ENCODE results near the gene C16orf54.
A peak's percentile ranks its signal among the peaks of the same experiment; 100 is the strongest.
"Not testable (repeated sequence)": the region's sequence is repeated elsewhere in the genome, so short reads cannot be mapped to it uniquely, and the experiment has no call there.

The C16orf54 gene

DNA sequence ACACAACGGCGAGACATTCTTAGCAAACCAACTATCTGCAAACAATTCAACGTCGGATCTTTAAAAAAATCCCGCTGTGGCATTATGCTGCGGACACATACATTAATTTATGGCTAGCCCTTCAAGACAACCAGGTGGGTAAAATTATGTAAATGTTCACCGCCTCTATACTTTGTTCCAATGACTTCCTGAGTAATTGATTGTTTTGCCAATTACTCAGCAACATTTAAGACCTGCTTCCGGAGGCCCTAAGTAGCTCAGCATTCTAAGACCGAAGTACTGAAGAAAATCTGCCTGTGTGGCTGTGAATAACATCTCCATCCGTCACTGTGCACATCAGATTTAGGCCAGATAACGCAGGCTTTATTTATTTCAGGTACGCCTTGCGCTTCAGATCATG is 43.5 kb downstream of the C16orf54 start:
- peak in 1 of 2 experiments; percentile 9 for DNase-seq

DNA sequence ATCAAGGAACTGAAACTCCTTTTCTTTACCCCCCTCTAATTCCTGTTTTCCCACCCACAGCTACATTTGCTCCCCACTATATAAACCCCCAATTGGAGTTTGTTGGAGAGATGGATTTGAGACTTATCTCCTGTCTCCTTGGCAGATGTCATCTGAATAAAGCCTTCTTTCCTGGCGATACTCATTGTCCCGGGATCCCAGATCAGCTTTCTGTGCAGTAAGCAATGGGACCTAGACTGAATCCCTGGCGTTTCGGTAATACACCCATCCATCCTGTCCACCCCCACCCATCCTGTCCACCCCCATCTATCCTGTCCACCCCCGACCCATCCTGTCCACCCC is 44.6 kb downstream of the C16orf54 start:
- no peak for DNase-seq

DNA sequence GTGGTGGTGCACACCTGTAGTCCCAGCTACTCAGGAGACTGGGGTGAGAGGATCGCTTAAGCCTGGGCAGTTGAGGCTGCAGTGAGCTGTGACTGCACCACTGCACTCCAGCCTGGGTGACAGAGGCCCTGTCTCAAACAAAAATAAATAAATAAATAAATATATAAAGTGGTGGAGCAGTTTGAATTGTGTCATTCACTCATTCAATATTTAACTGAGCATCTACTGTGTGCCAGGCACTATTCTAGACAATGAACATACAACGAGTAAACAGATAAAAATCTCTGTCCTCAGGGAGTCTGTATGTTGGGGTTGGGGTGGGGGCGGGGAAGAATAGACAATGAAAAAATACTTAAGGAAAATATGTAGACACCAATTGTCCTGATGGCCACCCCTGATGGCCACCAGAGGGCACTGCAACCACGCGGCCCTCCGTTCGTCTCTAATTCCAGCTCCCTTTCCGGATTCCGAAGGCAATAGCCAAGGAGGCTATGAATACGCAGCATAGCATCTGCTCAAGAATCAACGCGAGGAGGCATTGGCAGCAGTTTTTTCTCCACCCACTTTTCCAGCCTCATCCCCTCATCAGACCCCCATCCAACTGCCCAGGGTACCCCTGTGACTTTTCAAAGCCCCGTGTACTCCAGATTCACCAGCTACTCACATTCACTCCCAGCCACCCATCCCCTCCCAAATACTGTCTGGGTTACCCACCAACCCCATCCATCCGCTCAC is 45.4 kb downstream of the C16orf54 start:
- peak; percentile 76 to 80 for DNase-seq

DNA sequence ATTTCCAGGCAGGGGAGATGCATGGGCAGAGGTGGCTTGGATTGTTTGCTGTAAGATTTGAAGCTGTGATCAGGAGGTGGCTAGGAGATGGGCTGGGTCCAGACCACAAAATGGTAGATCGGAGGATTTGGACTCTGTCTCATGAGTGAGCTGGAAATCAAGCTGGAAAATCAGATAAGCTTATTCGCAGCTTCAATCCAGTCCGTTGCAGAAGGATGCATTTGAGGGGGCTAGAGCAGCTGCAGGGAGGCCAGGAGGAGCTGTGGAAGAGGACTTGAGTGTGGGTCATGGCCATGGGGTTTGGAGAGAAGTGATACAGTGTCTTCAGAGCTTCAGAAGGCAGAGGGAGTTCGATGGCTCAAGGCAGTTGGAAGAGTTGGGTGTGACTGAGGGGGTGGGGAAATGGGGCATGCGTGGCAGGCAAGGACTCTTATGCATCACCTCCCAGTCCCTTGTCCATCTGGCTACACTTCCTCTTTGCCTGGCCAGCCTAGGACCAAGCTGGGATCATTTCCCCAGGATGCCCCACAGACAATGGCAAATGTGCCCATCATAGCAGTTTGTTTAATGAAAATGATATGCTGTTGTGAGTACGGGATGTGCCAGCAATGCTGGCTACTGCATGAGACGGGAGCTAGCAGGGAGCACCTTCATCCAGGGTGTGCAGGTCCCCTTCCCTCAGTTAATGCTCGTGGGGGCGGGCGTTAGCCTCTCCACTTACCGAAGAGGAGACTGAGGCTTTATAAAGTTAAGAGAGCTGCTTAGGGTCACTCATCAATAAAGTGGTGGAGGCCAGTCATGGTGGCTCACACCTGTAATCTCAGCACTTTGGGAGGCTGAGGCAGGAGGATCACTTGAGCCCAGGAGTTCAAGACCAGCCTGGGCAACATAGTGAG is 46.2 kb downstream of the C16orf54 start:
- no peak for DNase-seq

DNA sequence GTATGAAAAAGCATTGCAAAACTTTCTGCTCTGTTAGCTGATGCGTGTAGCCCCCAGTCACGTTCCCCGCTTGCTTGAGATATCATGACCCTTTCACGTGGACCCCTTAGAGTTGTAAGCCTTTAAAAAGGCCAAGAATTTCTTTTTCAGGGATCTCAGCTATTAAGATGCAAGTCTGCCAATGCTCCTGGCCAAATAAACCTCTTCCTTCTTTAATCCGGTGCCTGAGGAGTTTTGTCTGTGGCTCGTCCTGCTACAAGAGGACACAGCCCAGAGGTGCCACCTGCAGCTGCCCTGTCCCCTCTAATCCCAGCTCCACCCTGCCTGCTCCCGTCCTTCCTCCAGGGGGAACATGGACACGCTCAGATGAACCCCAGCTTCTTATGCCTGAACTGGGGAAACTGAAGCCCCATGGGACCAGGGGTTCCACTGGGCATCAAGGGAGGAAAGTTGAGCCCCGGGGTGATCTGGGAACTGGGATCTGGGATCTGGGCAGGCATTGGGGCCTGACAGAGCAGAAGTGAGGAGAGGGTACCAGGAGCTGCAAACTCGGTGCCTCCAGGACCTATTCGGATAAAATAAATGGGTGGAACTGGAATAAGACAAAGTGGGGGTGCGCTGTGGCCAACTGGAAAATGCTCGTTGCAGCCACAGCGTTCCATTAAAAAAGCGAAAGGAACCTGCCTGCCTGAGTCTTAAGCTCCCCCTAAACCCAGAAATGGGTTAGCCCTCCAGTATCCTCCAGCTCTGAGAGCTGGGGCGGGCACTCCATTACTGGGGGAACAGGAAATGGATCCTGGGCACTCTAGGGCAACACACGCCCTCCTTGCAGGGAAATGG is 47.1 kb downstream of the C16orf54 start:
- DNase-seq = no peak

DNA sequence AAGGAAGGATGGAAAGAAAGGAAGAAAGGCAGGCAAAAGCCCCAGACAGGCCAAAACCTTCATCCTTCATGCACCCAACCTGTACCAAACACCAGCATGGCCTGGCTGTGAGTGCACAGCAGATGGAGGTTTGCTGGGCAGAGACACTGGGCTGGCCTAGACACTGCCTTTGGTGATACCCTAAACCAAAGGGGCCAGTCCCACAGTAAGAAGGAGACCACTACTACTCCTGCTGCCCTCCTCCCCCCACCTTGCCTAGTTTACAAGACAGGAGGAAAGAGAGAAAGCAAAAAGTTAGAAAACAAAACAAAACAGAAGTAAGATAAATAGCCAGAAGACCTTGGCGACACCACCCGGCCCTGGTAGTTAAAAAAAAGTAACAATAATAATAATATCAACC is 47.7 kb downstream of the C16orf54 start:
- no peak for DNase-seq

DNA sequence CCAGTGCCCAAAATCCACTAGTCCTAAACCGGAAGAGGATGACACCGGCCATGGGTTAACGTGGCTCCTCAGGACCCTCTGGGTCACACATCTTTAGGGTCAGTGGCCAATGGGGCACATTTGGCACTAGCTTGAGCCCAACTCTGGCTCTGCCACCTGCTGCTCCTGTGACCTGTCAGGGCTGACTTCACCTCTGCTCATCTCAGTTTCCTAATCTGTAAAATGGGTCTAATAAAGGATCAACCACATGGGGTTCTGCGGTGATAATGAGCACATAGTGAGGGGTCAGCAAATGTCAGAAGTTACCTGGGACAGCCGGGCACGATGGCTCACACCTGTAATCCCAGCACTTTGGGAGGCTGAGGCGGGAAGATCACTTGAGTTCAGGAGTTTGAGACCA is 48.4 kb downstream of the C16orf54 start:
- no peak for DNase-seq

DNA sequence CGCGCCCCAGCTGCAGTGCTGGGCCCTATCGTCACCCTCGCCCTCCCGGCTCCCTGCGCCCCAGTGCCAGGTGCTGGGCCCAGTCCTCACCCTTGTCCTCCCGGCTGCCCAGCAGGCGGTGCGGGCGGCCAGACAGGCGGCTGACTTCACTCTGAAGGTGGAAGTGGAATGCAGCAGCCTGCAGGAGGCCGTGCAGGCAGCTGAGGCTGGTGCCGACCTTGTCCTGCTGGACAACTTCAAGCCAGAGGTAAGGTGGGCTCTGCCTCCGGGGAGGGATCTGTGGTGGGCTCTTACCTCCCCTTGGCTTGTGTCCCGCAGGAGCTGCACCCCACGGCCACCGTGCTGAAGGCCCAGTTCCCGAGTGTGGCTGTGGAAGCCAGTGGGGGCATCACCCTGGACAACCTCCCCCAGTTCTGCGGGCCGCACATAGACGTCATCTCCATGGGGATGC is 48.9 kb downstream of the C16orf54 start:
- no peak for DNase-seq

DNA sequence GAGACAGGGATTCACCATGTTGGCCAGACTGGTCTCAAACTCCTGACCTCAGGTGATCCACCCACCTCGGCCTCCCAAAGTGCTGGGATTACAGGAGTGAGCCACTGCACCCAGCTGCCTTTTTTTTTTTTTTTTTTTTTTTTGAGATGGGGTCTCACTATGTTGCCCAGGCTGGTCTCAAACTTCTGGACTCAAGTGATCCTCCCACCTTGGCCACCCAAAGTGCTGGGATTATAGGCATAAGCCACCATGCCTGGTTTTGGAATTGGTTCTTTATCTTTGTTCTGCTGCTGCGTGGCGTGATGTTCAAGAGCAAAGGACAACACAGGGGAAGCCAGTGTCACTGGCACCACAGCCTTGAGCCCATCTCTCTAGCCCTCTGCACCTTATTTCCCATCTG is 50.1 kb downstream of the C16orf54 start:
- DNase-seq = not testable (repeated sequence)

DNA sequence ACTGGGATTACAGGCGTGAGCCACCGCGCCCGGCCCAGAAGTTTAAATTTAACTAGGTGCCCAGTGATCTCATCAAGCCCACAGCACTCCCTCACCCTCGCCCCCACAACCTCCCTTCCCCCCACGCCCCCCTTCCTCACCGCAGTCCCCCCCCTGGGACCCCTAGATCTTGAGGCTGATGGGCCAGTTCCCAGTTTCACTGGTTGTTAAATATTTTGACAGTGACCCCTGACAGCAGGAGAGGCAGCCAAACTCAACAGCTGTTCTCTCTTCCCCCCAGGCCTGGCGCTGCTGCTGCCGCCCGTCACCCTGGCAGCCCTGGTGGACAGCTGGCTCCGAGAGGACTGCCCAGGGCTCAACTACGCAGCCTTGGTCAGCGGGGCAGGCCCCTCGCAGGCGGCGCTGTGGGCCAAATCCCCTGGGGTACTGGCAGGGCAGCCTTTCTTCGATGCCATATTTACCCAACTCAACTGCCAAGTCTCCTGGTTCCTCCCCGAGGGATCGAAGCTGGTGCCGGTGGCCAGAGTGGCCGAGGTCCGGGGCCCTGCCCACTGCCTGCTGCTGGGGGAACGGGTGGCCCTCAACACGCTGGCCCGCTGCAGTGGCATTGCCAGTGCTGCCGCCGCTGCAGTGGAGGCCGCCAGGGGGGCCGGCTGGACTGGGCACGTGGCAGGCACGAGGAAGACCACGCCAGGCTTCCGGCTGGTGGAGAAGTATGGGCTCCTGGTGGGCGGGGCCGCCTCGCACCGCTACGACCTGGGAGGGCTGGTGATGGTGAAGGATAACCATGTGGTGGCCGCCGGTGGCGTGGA is 51.2 kb downstream of the C16orf54 start:
- no peak for DNase-seq

DNA sequence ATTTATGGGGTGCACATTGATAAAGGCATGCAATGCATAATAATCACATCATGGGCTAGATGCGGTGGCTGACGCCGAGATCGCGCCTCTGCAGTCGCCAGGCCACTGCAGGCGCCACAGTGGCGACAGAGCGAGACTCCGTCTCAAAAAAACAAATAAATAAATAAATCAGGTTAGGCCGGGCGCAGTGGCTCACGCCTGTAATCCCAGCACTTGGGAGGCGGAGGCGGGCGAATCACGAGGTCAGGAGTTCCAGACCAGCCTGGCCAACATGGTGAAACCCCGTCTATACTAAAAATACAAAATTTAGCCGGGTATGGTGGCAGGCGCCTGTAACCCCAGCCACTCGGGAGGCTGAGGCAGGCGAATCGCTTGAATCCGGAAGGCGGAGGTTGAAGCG is 53.2 kb downstream of the C16orf54 start:
- not testable (repeated sequence) for DNase-seq

Measured in activated CD4-positive, alpha-beta T cell treated with anti-CD3 and anti-CD28 coated beads, Interleukin-2, amount 50 U/mL, for 48 hours (primary cell).